RKO (cell line): ENCODE measurements around the gene ETF1.

Source experiments
- DNase-seq: peaks from one replicate; pipeline ENCODE4 v3.0.0-alpha.2; 2016; ENCODE audit warnings: low spot score

ETF1 gene

GRCh38 chr5:138542956-138543729 is at the start of gene ETF1:
Gene ETF1, minus strand, starts transcription at chr5:138543236. Its CDS starts 318 bp downstream, at chr5:138542918.
- DNase-seq = peak; percentile 99

GRCh38 chr5:138588013-138588788 is 45.2 kb upstream of the ETF1 start:
- DNase-seq = no peak

GRCh38 chr5:138585157-138585556 is 42.1 kb upstream of the ETF1 start:
- no peak for DNase-seq

- no peak for DNase-seq
Measured at GRCh38 chr5:138583984-138584637, 41.1 kb upstream of the ETF1 start.

- no peak for DNase-seq
Measured at GRCh38 chr5:138582959-138583358, 39.9 kb upstream of the ETF1 start.

GRCh38 chr5:138580777-138581176 is 37.7 kb upstream of the ETF1 start:
- no peak for DNase-seq

- no peak for DNase-seq
Measured at GRCh38 chr5:138580001-138580400, 37.0 kb upstream of the ETF1 start.

GRCh38 chr5:138579517-138579863 is 36.5 kb upstream of the ETF1 start:
- DNase-seq = no peak

GRCh38 chr5:138577452-138577851 is 34.4 kb upstream of the ETF1 start:
- DNase-seq = no peak

GRCh38 chr5:138575194-138576015 is 32.4 kb upstream of the ETF1 start, which contains the start of gene HSPA9:
Gene HSPA9, minus strand, starts transcription at chr5:138575401. Its CDS starts 83 bp downstream, at chr5:138575318.
- peak; percentile 99 for DNase-seq

- peak; percentile 65 for DNase-seq
Measured at GRCh38 chr5:138574744-138575193, 31.7 kb upstream of the ETF1 start.

GRCh38 chr5:138573949-138574670 is 31.1 kb upstream of the ETF1 start:
- DNase-seq = peak; percentile 87

- DNase-seq = no peak
Measured at GRCh38 chr5:138573223-138573622, 30.2 kb upstream of the ETF1 start.

- DNase-seq = no peak
Measured at GRCh38 chr5:138570871-138571270, 27.8 kb upstream of the ETF1 start.

- peak; percentile 79 for DNase-seq
Measured at GRCh38 chr5:138569782-138570181, 26.7 kb upstream of the ETF1 start.

- DNase-seq = peak; percentile 49
Measured at GRCh38 chr5:138568061-138568824, 25.2 kb upstream of the ETF1 start.

GRCh38 chr5:138566792-138567191 is 23.8 kb upstream of the ETF1 start:
- DNase-seq = no peak

GRCh38 chr5:138565100-138565821 is 22.2 kb upstream of the ETF1 start:
- no peak for DNase-seq

GRCh38 chr5:138564242-138564641 is 21.2 kb upstream of the ETF1 start:
- DNase-seq = no peak
